GM19463 (cell line): ENCODE measurements around the gene BGN.

ENCODE experiments used
- ATAC-seq: cut with Tn5 transposase; IDR thresholded peaks from one replicate; pipeline ENCODE4 v1.9.1; 2021; ENCODE audit warnings: mild to moderate bottlenecking, moderate library complexity; ENCODE audit not compliant: unreplicated experiment

Gene BGN

GRCh38 chrX:153494541-153495361 is at the start of gene BGN:
TSS of gene BGN (plus strand) at chrX:153494980. CDS start at chrX:153504632, 9,652 bp downstream.
- ATAC-seq, result no peak

GRCh38 chrX:153445106-153445855 is 49.5 kb upstream of the BGN start:
- no peak for ATAC-seq

- no peak for ATAC-seq
Measured at GRCh38 chrX:153445856-153446635, 48.7 kb upstream of the BGN start, which contains the start of gene TREX2. TSS of gene TREX2 (minus strand) at chrX:153446056. CDS start at chrX:153445430, 626 bp downstream.

- no peak for ATAC-seq
Measured at GRCh38 chrX:153446636-153446936, 48.2 kb upstream of the BGN start.

- ATAC-seq, result no peak
Measured at GRCh38 chrX:153446950-153447580, 47.7 kb upstream of the BGN start.

GRCh38 chrX:153447581-153447960 is 47.2 kb upstream of the BGN start:
- no peak for ATAC-seq

GRCh38 chrX:153448556-153449367 is 46.0 kb upstream of the BGN start:
- ATAC-seq, result no peak

GRCh38 chrX:153449368-153450113 is 45.2 kb upstream of the BGN start:
- ATAC-seq, result no peak

GRCh38 chrX:153450114-153450948 is 44.4 kb upstream of the BGN start:
- no peak for ATAC-seq

- no peak for ATAC-seq
Measured at GRCh38 chrX:153450949-153451277, 43.9 kb upstream of the BGN start.

GRCh38 chrX:153454901-153455550 is 39.8 kb upstream of the BGN start:
- ATAC-seq, result no peak

- ATAC-seq, result no peak
Measured at GRCh38 chrX:153455571-153455970, 39.2 kb upstream of the BGN start.

GRCh38 chrX:153456161-153456560 is 38.6 kb upstream of the BGN start:
- no peak for ATAC-seq

- no peak for ATAC-seq
Measured at GRCh38 chrX:153456704-153457103, 38.1 kb upstream of the BGN start.

- ATAC-seq, result no peak
Measured at GRCh38 chrX:153457136-153457825, 37.5 kb upstream of the BGN start.

- ATAC-seq, result no peak
Measured at GRCh38 chrX:153457827-153458466, 36.8 kb upstream of the BGN start.

GRCh38 chrX:153458476-153458875 is 36.3 kb upstream of the BGN start:
- ATAC-seq, result no peak
